NB4 (cell line): ENCODE data around the gene ZNF691.
A peak's percentile ranks its signal among the peaks of the same experiment; 100 is the strongest.
"Not testable (repeated sequence)": the region's sequence is repeated elsewhere in the genome, so short reads cannot be mapped to it uniquely, and the experiment has no call there.

Experiments
- DNase-seq: peaks from one replicate; pipeline ENCODE4 v3.0.0; 2010; ENCODE audit warnings: low read depth
- H3K4me3 ChIP-seq: one replicate; pipeline ENCODE4 v1.5.1; 2011; ENCODE audit warnings: mild to moderate bottlenecking, low read depth, low read length, moderate library complexity
- CTCF ChIP-seq: IDR thresholded peaks from one replicate; pipeline ENCODE4 v1.5.1; 2012; ENCODE audit warnings: low read depth, low read length
- MYC ChIP-seq: IDR thresholded peaks from 2 replicates; pipeline ENCODE4 v1.6.1; 2011; ENCODE audit warnings: low read depth, low read length
- POLR2A ChIP-seq: IDR thresholded peaks from 2 replicates; pipeline ENCODE4 v1.6.1; 2011; ENCODE audit warnings: mild to moderate bottlenecking; ENCODE audit not compliant: insufficient read length; ENCODE audit errors: extremely low read depth
- TF ChIP-seq, protein P1 (sequence below): IDR thresholded peaks from 2 replicates; pipeline ENCODE4 v1.6.1; 2011; ENCODE audit warnings: low read depth, low read length

Gene ZNF691

GRCh38 chr1:42849944-42850343 lies 3.5 kb downstream of the ZNF691 start:
- H3K4me3 ChIP-seq: no peak overlapping the region
- TF ChIP-seq CTCF (no peak), MYC (no peak), POLR2A (no peak)
- TF ChIP-seq, protein P1, sequence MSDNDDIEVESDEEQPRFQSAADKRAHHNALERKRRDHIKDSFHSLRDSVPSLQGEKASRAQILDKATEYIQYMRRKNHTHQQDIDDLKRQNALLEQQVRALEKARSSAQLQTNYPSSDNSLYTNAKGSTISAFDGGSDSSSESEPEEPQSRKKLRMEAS: no peak
- DNase-seq: no peak

DNA sequence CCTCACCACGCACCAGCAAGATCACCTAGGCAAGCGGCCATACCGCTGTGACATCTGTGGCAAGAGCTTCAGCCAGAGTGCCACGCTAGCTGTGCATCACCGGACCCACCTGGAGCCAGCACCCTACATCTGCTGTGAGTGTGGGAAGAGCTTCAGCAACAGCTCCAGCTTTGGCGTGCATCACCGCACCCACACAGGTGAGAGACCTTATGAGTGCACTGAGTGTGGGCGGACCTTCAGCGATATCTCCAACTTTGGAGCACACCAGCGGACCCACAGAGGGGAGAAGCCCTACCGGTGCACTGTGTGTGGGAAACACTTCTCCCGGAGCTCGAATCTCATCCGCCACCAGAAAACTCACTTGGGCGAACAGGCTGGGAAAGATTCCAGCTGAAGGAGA lies 5.0 kb downstream of the ZNF691 start:
- TF ChIP-seq CTCF (no peak), POLR2A (no peak)
- DNase-seq: no peak
- no peak overlapping the region for H3K4me3 ChIP-seq

GRCh38 chr1:42851960-42852607 lies 5.7 kb downstream of the ZNF691 start:
- peak; percentile 9 for DNase-seq
- TF ChIP-seq POLR2A (no peak), CTCF (no peak), MYC (no peak)
- TF ChIP-seq, protein P1: no peak
- H3K4me3 ChIP-seq: no peak overlapping the region

DNA sequence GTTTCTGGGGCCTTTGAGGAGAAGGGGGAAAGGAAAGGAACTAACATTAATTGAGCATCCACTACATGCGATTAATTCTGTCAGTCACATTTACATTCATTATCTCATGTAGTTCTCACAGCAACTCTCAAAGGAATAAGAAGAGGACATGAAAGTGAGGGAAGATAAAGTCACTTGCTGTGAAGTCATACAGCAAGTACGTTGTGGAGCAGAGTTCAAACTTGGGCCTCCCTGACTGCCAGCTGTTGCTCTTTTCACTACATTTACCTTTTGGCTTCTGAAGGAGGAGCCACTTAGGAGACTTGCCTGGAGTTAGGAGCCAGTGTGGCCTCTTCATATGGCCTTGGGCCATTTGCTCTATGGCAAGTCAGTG lies 6.2 kb downstream of the ZNF691 start:
- no peak for DNase-seq
- TF ChIP-seq, protein P1: no peak
- TF ChIP-seq MYC (no peak), CTCF (no peak), POLR2A (no peak)
- H3K4me3 ChIP-seq: no peak overlapping the region

DNA sequence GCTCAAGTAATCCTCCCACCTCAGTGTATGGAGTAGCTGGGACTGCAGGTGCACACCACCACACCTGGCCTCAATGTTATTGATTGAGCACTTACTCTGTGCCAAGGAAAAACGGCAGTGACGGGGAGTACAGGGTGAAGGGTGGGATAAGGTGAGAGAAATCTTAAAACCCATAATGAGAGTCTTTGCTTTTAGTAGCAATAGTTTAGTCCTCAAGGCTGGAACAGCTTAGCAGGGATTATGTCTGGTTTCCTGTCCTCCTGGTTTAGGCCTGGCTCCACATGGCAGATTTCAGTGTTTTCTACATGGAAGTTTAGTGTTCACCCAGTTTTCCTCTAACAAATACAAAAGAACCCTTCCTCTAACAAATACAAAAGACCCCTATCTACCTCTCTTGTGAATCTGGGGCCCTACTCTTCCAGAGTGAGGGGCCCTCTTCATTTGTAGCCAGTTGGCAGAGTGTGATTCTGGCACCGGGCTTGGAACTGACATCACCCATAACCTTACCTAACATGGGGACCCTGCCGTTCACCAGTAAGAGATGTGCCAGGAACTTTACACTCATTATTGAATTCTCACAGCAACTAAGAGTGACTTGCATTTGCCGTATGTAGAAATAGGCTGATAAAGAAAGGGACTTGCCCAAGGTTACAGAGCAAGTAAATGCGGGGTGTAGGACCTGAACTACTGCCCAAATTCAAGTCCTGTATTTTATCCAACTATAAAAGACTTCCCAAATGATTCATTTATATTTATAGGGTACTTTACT lies 6.9 kb downstream of the ZNF691 start:
- TF ChIP-seq, protein P1: no peak
- TF ChIP-seq POLR2A: no peak
- TF ChIP-seq MYC: no peak
- TF ChIP-seq CTCF: no peak
- H3K4me3 ChIP-seq: no peak overlapping the region
- no peak for DNase-seq

DNA sequence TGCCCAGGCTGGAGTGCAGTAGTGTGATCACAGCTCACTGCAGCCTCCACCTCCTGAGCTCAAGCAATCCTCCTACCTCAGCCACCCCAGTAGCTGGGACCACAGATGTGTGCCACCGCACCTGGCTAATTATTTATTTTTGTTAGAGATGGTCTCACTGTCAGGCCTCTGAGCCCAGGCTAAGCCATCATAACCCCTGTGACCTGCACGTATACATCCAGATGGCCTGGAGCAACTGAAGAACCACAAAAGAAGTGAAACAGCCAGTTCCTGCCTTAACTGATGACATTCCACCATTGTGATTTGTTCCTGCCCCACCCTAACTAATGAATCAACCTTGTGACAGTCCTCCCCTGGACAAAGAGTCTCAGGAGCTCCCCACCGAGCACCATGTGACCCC lies 10.1 kb downstream of the ZNF691 start:
- H3K4me3 ChIP-seq, DNase-seq: not testable (repeated sequence)

DNA sequence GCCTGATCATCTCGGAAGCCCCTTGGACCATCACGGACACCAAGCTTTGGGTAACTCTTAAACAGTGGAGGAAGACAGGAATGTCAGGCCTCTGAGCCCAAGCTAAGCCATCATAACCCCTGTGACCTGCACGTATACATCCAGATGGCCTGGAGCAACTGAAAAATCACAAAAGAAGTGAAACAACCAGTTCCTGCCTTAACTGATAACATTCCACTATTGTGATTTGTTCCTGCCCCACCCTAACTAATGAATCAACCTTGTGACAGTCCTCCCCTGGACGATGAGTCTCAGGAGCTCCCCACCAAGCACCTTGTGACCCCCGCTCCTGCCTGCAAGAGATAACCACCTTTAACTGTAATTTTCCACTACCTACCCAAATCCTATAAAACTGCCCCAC lies 13.0 kb downstream of the ZNF691 start:
- DNase-seq, H3K4me3 ChIP-seq: not testable (repeated sequence)
